ENCODE measurements around the gene C10orf71. TPM values are rescaled to one million over a fixed set of nuclear protein-coding genes. Genes with fewer than 3 reads are reported as not detected.

The C10orf71 gene
- total RNA-seq, 1 experiment from 2014 or later, result not detected

- Mint-ChIP-seq H3K4me1 (ENCODE audit: insufficient read depth, unreplicated experiment) (no peaks in the 10 kb centered on the region), H3K36me3 (ENCODE audit: insufficient read depth, unreplicated experiment) (peaks cover 4% of the 10 kb centered on the region), H3K4me3 (ENCODE audit: unreplicated experiment) (no peak overlapping the region), H3K27me3 (ENCODE audit: insufficient read depth, unreplicated experiment) (peaks cover 28% of the 10 kb centered on the region), H3K9me3 (ENCODE audit: unreplicated experiment) (no peaks in the 10 kb centered on the region), H3K27ac (ENCODE audit: low read depth, unreplicated experiment) (no peak overlapping the region)
- BruUV-seq (replicated peaks), result no TSS peak
- intact Hi-C loops (cut with micrococcal nuclease), result no loop called here
- ChIA-PET CTCF (interaction anchor here (0.6 kb wide), 1 partner anchor 1284 kb away, joined by 3 read pairs; no protein-coding TSS in a partner anchor), POLR2A (no interaction called here)
- TF ChIP-seq CTCF (IDR thresholded peaks at IDR 0.05; ENCODE audit: unreplicated experiment), result no peak
- DNase-seq (ENCODE audit: unreplicated experiment), result no peak
Observed at GRCh38 chr10:49363309-49364031, 64.5 kb downstream of the C10orf71 start.

GRCh38 chr10:49364051-49364450 is 65.1 kb downstream of the C10orf71 start:
- H3K27ac Mint-ChIP-seq (ENCODE audit: low read depth, unreplicated experiment), result no peak overlapping the region
- no peaks in the 10 kb centered on the region for H3K9me3 Mint-ChIP-seq (ENCODE audit: unreplicated experiment)
- intact Hi-C loops (cut with micrococcal nuclease), result no loop called here
- BruUV-seq (replicated peaks), result no TSS peak
- no peak overlapping the region for H3K4me3 Mint-ChIP-seq (ENCODE audit: unreplicated experiment)
- TF ChIP-seq CTCF (IDR thresholded peaks at IDR 0.05; ENCODE audit: unreplicated experiment), result no peak
- peaks cover 28% of the 10 kb centered on the region for H3K27me3 Mint-ChIP-seq (ENCODE audit: insufficient read depth, unreplicated experiment)
- ChIA-PET POLR2A (no interaction called here), CTCF (no interaction called here)
- peaks cover 4% of the 10 kb centered on the region for H3K36me3 Mint-ChIP-seq (ENCODE audit: insufficient read depth, unreplicated experiment)
- no peaks in the 10 kb centered on the region for H3K4me1 Mint-ChIP-seq (ENCODE audit: insufficient read depth, unreplicated experiment)
- no peak for DNase-seq (ENCODE audit: unreplicated experiment)

GRCh38 chr10:49364747-49365146 is 65.8 kb downstream of the C10orf71 start:
- TF ChIP-seq CTCF (IDR thresholded peaks at IDR 0.05; ENCODE audit: unreplicated experiment), result no peak
- H3K9me3 Mint-ChIP-seq (ENCODE audit: unreplicated experiment), result no peaks in the 10 kb centered on the region
- no TSS peak for BruUV-seq (replicated peaks)
- intact Hi-C loops (cut with micrococcal nuclease), result no loop called here
- DNase-seq (ENCODE audit: unreplicated experiment), result no peak
- no peaks in the 10 kb centered on the region for H3K4me1 Mint-ChIP-seq (ENCODE audit: insufficient read depth, unreplicated experiment)
- H3K36me3 Mint-ChIP-seq (ENCODE audit: insufficient read depth, unreplicated experiment), result peaks cover 4% of the 10 kb centered on the region
- H3K4me3 Mint-ChIP-seq (ENCODE audit: unreplicated experiment), result no peak overlapping the region
- ChIA-PET POLR2A (no interaction called here), CTCF (no interaction called here)
- H3K27me3 Mint-ChIP-seq (ENCODE audit: insufficient read depth, unreplicated experiment), result peaks cover 28% of the 10 kb centered on the region
- H3K27ac Mint-ChIP-seq (ENCODE audit: low read depth, unreplicated experiment), result no peak overlapping the region

GRCh38 chr10:49365275-49365674 is 66.3 kb downstream of the C10orf71 start:
- no peak for DNase-seq (ENCODE audit: unreplicated experiment)
- Mint-ChIP-seq H3K27me3 (ENCODE audit: insufficient read depth, unreplicated experiment) (peaks cover 28% of the 10 kb centered on the region), H3K27ac (ENCODE audit: low read depth, unreplicated experiment) (no peak overlapping the region), H3K9me3 (ENCODE audit: unreplicated experiment) (no peaks in the 10 kb centered on the region), H3K36me3 (ENCODE audit: insufficient read depth, unreplicated experiment) (peaks cover 4% of the 10 kb centered on the region), H3K4me1 (ENCODE audit: insufficient read depth, unreplicated experiment) (no peaks in the 10 kb centered on the region), H3K4me3 (ENCODE audit: unreplicated experiment) (no peak overlapping the region)
- intact Hi-C loops (cut with micrococcal nuclease), result no loop called here
- no TSS peak for BruUV-seq (replicated peaks)
- TF ChIP-seq CTCF (IDR thresholded peaks at IDR 0.05; ENCODE audit: unreplicated experiment), result no peak
- ChIA-PET POLR2A (no interaction called here), CTCF (no interaction called here)

Measured in MCF 10A (cell line).